ENCODE measurements around the gene WRNIP1. TPM values are rescaled to one million over a fixed set of nuclear protein-coding genes. Genes with fewer than 3 reads are reported as not detected.

The WRNIP1 gene
- total RNA-seq (2011; cell fraction: chromatin; rRNA removed; ENCODE audit: low replicate concordance), result 22.1 and 23.9 TPM in 2 replicates
- total RNA-seq (2011; cell fraction: nucleolus; rRNA removed), result 25.7 and 28.6 TPM in 2 replicates
- 23.4 and 25.1 TPM in 2 replicates for total RNA-seq (2011; cell fraction: nucleoplasm; rRNA removed)
- total RNA-seq (2014; rRNA removed) (57.6 and 66.2 TPM in 2 replicates), total RNA-seq (2014; rRNA removed; fragmentation: Illumina TruSeq; extraction: Trizol) (35.8 and 41.6 TPM in 2 replicates), total RNA-seq (2015; rRNA removed; fragmentation: Illumina TruSeq; extraction: Trizol) (57.9 and 59.8 TPM in 2 replicates), total RNA-seq (2021) (43.6 and 48.6 TPM in 2 replicates), polyA plus RNA-seq (2011; rRNA removed) (38.9 and 44.1 TPM in 2 replicates), polyA plus RNA-seq (2014; fragmentation: Illumina TruSeq; extraction: Trizol) (52.1 and 63.6 TPM in 2 replicates), polyA plus RNA-seq (2014; fragmentation: Nextera tagmentation; extraction: Ambion mirVana) (10 to 100 TPM; 13.2 to 15.9 TPM), polyA plus RNA-seq (2014; rRNA removed) (58.3 and 59.8 TPM in 2 replicates), polyA minus RNA-seq (2011; rRNA and poly(A)+ RNA removed) (32.3 and 38.6 TPM in 2 replicates), Bru-seq, nascent RNA (percentile 95 among the genes with signal in this experiment), BruChase-seq, experiment 1, labeled RNA remaining after a 2-hour chase (percentile 95 among the genes with signal in this experiment), BruChase-seq, experiment 2, labeled RNA remaining after a 6-hour chase (percentile 93 among the genes with signal in this experiment)
- polyA plus RNA-seq (2011; cell fraction: cytosol; rRNA removed), result 48.7 and 64.2 TPM in 2 replicates
- polyA plus RNA-seq (2011; cell fraction: nucleus; rRNA removed), result 70.8 and 98.6 TPM in 2 replicates
- 48.5 and 50.6 TPM in 2 replicates for polyA plus RNA-seq (2012)
- 23.3 and 23.9 TPM in 2 replicates for polyA minus RNA-seq (2011; cell fraction: cytosol; rRNA and poly(A)+ RNA removed)
- polyA minus RNA-seq (2011; cell fraction: nucleus; rRNA and poly(A)+ RNA removed), result 36.5 and 48.5 TPM in 2 replicates
- long read RNA-seq, experiment 1, transcript WRNIP1-203 (7 exons, 2,595 nt), result minor isoform, 21 of 515 reads
- long read RNA-seq, experiment 1, transcript WRNIP1-204 (7 exons, 2,670 nt), result major isoform, 406 of 515 reads
- long read RNA-seq, experiment 1, partial matches to known transcripts, result 51 of 515 reads
- long read RNA-seq, experiment 1, other reads (novel, unspliced or antisense), result 37 of 515 reads
- long read RNA-seq, experiment 2, transcript WRNIP1-204 (7 exons, 2,670 nt), result major isoform, 16 of 45 reads
- long read RNA-seq, experiment 2, partial matches to known transcripts, result 18 of 45 reads
- long read RNA-seq, experiment 2, other reads (novel, unspliced or antisense), result 7 of 45 reads
- long read RNA-seq, experiment 3, partial matches to known transcripts, result 2 of 7 reads
- long read RNA-seq, experiment 3, other reads (novel, unspliced or antisense), result 1 of 7 reads

DNA sequence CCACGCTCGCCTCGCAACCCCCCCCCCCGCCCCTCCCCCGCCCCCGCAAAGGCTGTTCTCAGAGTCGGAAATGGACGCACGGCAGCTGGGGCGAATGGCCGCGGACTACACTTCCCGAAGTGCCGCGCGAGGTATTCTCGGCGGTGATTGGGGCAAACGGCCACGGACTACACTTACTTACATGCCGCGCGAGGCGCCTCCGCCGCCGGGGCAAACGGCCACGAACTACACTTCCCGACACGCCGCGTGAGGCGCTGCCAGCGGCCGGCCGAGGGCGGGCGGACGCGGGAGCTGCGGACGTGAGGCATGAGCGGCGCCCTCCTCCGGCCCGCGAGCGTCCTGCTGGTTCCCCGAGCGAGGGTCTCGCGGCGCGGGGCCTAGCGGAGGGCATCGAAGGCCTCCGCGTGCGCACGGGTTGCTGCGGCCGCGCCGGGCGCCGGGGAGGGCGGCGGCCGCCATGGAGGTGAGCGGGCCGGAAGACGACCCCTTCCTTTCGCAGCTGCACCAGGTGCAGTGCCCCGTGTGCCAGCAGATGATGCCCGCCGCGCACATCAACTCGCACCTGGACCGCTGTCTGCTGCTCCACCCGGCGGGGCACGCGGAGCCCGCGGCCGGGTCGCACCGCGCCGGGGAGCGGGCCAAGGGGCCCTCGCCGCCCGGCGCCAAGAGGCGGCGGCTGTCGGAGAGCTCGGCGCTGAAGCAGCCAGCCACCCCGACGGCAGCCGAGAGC lies at the start of gene WRNIP1:
Gene WRNIP1, plus strand, starts transcription at position 228 of the 730 bp plus-strand sequence. Its CDS starts 230 bp downstream, at position 458.
- peaks cover 30% of the 10 kb centered on the region for H3K36me3 ChIP-seq (ENCODE audit: control insufficient read depth, insufficient read depth, low read length)
- peaks cover 37 to 39% of the 10 kb centered on the region in 2 experiments for H3K4me1 ChIP-seq (replicated peaks in 1 of 2; ENCODE audit: control insufficient read depth in 2 of 2, insufficient read depth in 2 of 2, low read length in 2 of 2)
- ATAC-seq (peak; percentile 93), FAIRE-seq (peak; percentile 92), DNase-seq (ENCODE audit: extremely low read depth in 1 of 4, low spot score in 3 of 4) (peak; percentile 83 to 100 (median 92))
- intact Hi-C loops (cut with micrococcal nuclease), result no loop called here
- H3K27me3 ChIP-seq (ENCODE audit: control insufficient read depth in 2 of 2, insufficient read depth in 2 of 2, low read length in 2 of 2), result no peaks in the 10 kb centered on the region
- H3K27ac ChIP-seq (ENCODE audit: extremely low read depth, low read depth, low read length), result peak within 1 kb of the TSS; percentile 85
- H3K9me1 ChIP-seq (ENCODE audit: control insufficient read depth, insufficient read depth, low read length), result no peaks in the 10 kb centered on the region
- peak within 1 kb of the TSS; percentile 91 for H3K4me2 ChIP-seq (ENCODE audit: insufficient read depth, low read length)
- in situ Hi-C loops (cut with MboI), result no loop called here
- H2AFZ ChIP-seq (ENCODE audit: low read depth, low read length), result peak within 1 kb of the TSS; percentile 82
- no TSS peak for BruUV-seq (replicated peaks)
- H3K9ac ChIP-seq (ENCODE audit: insufficient read depth in 1 of 2, low read depth in 2 of 2, low read length in 2 of 2), result peak within 1 kb of the TSS; percentile 78 to 97
- H3K9me3 ChIP-seq (replicated peaks; ENCODE audit: control insufficient read depth, insufficient read depth, low read depth, low read length), result no peaks in the 10 kb centered on the region; the same call in 1 of the 2 replicates
- H4K20me1 ChIP-seq (replicated peaks; ENCODE audit: control insufficient read depth, insufficient read depth, low read length), result peaks cover 36% of the 10 kb centered on the region
- peaks cover 51% of the 10 kb centered on the region for H3K79me2 ChIP-seq (ENCODE audit: control insufficient read depth, insufficient read depth, low read length)
- under 1% methylated on average over 100 of the region's 104 CpGs for WGBS (ENCODE audit: insufficient coverage, low coverage, missing lambda C conversion rate)
- POLR2A ChIA-PET, result interaction anchor here (0.6 to 10.9 kb wide), 15 partner anchors 9 to 850 kb away, joined by 3 to 151 read pairs (median 3); partner anchors contain the start of genes SERPINB1 and SERPINB9
- CTCF ChIA-PET (ENCODE audit: low intra/inter-chr PET ratio), result interaction anchor here (0.6 to 0.7 kb wide), 3 partner anchors 26 to 294 kb away, joined by 3 to 5 read pairs (median 4); no protein-coding TSS in a partner anchor
- H3K4me3 ChIP-seq, result peak within 1 kb of the TSS; percentile 78
- TF ChIP-seq NR3C1 (CRISPR knock-in tag; IDR thresholded peaks at IDR 0.05), result 0 out of 2 replicates have a peak, but pooled peaks have one; percentile 12
- no peak for TF ChIP-seq XRCC3 (IDR thresholded peaks at IDR 0.05)
- TF ChIP-seq NR2C1 (IDR thresholded peaks at IDR 0.05), result peak; percentile 45; the same call in 1 of the 2 replicates
- peak; percentile 84 for TF ChIP-seq NR2C1 (tag; IDR thresholded peaks at IDR 0.05)
- TF ChIP-seq, protein P1, sequence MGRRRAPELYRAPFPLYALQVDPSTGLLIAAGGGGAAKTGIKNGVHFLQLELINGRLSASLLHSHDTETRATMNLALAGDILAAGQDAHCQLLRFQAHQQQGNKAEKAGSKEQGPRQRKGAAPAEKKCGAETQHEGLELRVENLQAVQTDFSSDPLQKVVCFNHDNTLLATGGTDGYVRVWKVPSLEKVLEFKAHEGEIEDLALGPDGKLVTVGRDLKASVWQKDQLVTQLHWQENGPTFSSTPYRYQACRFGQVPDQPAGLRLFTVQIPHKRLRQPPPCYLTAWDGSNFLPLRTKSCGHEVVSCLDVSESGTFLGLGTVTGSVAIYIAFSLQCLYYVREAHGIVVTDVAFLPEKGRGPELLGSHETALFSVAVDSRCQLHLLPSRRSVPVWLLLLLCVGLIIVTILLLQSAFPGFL (CRISPR knock-in tag; IDR thresholded peaks at IDR 0.05), result peak; percentile 68; the same call in 1 of the 2 replicates
- TF ChIP-seq FIP1L1 (IDR thresholded peaks at IDR 0.05; ENCODE audit: low read depth, low read length, poor library complexity, severe bottlenecking), result peak; percentile 91
- TF ChIP-seq, protein P2, sequence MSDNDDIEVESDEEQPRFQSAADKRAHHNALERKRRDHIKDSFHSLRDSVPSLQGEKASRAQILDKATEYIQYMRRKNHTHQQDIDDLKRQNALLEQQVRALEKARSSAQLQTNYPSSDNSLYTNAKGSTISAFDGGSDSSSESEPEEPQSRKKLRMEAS (CRISPR knock-in tag; IDR thresholded peaks at IDR 0.05), result peak; percentile 78
- TF ChIP-seq KLF1 (tag; IDR thresholded peaks at IDR 0.05), result peak; percentile 52; the same call in 1 of the 2 replicates
- TF ChIP-seq, protein P3, sequence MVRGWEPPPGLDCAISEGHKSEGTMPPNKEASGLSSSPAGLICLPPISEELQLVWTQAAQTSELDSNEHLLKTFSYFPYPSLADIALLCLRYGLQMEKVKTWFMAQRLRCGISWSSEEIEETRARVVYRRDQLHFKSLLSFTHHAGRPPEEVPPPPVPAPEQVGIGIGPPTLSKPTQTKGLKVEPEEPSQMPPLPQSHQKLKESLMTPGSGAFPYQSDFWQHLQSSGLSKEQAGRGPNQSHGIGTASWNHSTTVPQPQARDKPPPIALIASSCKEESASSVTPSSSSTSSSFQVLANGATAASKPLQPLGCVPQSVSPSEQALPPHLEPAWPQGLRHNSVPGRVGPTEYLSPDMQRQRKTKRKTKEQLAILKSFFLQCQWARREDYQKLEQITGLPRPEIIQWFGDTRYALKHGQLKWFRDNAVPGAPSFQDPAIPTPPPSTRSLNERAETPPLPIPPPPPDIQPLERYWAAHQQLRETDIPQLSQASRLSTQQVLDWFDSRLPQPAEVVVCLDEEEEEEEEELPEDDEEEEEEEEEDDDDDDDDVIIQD (CRISPR knock-in tag; IDR thresholded peaks at IDR 0.05), result 0 out of 2 replicates have a peak, but pooled peaks have one; percentile 15
- no peak for TF ChIP-seq ZBTB8A (IDR thresholded peaks at IDR 0.05; ENCODE audit: partially characterized antibody)
- TF ChIP-seq ZNF143 (CRISPR knock-in tag; IDR thresholded peaks at IDR 0.05), result peak; percentile 91
